ENCODE results near the gene PREX1.

GRCh38 chr20:48673507-48673906 lies 154.3 kb downstream of the PREX1 start:
- TF ChIP-seq CTCF (IDR thresholded peaks at IDR 0.05) (no peak), POLR2AphosphoS5 (IDR thresholded peaks at IDR 0.05; ENCODE audit: insufficient read depth in 1 of 2, low read depth in 1 of 2) (no peak), POLR2A (IDR thresholded peaks at IDR 0.05) (no peak)

All from vagina (tissue), 2 donors.